ENCODE measurements around the gene TRIM9.
"Not testable (repeated sequence)": the region's sequence is repeated elsewhere in the genome, so short reads cannot be mapped to it uniquely, and the experiment has no call there.

TRIM9 gene

GRCh38 chr14:50956421-50956820 lies 138.5 kb downstream of the TRIM9 start:
- DNase-seq: not testable (repeated sequence)

GRCh38 chr14:50955373-50956043 lies 139.4 kb downstream of the TRIM9 start:
- peak; percentile 96 for DNase-seq

- peak; percentile 66 for DNase-seq
These were observed 140.0 kb downstream of the TRIM9 start for GRCh38 chr14:50954811-50955372.

DNA sequence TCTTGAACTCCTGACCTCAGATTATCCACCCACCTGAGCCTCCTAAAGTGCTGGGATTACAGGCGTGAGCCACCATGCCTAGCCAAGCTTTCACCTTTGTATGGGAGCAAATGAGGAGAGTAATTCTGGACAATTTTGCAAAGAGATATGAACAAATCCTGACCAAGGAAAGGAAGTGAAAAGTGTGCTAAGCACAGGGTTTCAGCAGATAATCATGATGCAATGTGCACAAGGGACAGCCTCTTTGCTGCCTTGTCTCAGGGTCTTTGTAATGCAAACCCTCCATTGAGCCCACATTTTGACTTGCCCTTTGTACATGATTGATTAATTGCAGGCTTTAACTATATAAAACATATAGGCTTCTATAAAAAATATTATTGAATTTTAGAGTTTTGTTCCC lies 141.4 kb downstream of the TRIM9 start:
- no peak for DNase-seq

GRCh38 chr14:50951032-50951431 lies 143.9 kb downstream of the TRIM9 start:
- no peak for DNase-seq

- DNase-seq: no peak
These were observed 146.7 kb downstream of the TRIM9 start for GRCh38 chr14:50948205-50948604.

DNA sequence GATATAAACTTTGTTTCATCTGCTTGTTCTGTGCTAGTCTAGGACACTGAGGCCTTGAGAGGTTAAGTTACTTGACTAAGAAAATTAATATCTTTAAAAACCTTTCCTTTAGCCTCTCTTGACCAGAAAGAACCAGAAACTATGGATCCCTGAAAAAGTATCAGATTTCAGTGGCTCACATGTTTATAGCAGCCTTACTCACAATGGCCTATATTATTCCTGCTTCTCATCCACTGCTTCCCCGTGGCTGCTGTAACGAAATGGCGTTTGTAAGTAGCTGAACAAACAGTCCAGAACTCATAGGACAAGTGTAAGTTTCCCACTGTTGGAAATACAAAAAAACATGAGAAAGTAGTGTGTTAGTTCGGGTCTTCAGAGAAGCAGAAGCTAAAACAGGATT lies 147.5 kb downstream of the TRIM9 start:
- no peak for DNase-seq

DNA sequence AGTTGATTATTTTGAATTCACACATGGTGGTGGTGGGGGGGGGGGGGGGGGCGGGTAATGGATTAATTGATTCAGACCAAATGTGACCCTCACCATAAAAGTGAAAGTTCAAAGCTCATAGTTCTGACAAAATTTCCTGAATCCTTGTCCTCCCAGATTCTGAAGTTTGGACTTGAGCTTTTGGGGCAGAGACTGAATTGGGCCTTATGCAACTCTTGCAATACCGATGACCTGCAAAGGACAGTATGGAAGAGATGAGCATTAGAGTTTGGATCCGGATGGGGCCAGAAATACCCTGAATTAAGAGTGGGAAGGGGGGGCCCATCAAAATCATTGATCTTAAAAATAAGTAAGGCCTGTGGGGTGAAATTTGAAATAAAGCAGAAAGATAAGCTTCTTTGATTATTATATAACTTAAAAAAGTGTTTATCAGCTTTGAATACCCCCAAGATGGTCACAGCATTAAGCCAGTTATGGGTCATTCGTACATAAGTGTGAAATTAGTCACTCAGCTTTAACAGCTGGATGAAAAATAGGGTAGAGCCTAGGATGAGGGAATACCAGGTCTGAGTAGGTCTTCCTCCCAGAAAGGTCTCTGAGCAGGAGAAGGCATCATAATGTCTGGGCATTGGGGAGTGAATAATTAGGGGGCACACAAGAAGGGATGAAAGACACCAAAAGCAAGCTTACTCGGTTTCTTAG lies 148.5 kb downstream of the TRIM9 start:
- no peak for DNase-seq

- peak; percentile 67 for DNase-seq
These were observed 150.1 kb downstream of the TRIM9 start for GRCh38 chr14:50944647-50945413.

- DNase-seq: peak; percentile 81
These were observed 150.8 kb downstream of the TRIM9 start, which contains the start of gene PYGL for GRCh38 chr14:50943943-50944646. PYGL (minus strand) TSS chr14:50944483; CDS start chr14:50944403, 80 bp downstream.

- peak; percentile 69 for DNase-seq
These were observed 151.5 kb downstream of the TRIM9 start for GRCh38 chr14:50943261-50943942.

DNA sequence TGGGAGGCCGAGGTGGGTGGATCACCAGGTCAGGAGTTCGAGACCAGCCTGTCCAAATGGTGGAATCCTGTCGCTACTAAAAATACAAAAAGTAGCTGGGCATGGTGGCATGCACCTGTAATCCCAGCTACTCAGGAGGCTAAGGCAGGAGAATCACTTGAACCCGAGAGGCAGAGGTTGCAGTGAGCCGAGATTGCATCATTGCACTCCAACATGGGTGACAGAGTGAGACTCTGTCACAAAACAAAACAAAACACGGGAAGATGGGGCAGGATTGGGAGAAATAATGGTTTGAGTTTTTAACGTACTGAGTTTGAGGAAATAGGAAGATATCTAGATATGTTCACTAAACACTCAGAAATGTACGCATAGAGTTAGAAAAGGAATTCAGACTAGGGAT lies 153.3 kb downstream of the TRIM9 start:
- not testable (repeated sequence) for DNase-seq

- DNase-seq: peak; percentile 95
These were observed 153.8 kb downstream of the TRIM9 start for GRCh38 chr14:50941151-50941550.

GRCh38 chr14:50937800-50938199 lies 157.1 kb downstream of the TRIM9 start:
- DNase-seq: no peak

DNA sequence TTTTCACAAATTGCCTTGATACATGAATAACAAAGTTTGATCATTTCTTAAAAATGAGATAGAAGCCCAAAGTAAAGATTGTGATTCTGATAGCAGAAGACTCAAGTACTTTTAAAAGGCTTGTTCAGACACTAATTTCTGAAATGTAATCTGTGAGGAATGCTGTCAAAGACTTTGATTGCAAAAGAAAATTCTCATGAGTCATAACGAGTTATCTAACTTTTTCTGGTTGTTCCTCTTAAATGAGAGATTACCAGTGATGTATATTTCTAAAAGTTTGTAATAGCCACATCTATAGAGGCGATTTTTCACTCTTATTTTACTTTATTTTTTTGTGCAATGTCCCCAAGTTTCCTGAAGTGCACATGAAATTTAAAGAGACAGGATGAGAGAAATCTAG lies 157.6 kb downstream of the TRIM9 start:
- peak; percentile 82 for DNase-seq

DNA sequence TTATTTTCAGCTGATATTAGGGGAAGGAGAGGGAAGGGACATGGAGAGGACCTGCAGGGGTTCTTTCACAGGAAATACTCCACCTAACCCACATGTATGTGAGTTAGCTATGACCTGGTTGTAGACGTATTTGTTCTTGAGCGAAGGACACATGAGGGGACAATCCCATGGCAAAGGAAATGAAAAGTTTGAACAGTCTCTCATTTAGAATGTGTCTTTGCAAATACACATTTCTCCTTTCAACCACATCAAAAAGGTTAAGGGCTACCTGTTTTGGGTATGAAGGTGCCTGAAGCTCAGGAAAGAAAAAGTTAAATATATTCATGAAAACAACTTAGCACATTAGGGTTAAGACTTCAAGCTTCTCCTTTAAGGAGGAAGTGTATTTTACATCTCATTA lies 158.0 kb downstream of the TRIM9 start:
- no peak for DNase-seq

GRCh38 chr14:50936016-50936340 lies 158.9 kb downstream of the TRIM9 start:
- DNase-seq: no peak

- no peak for DNase-seq
These were observed 159.5 kb downstream of the TRIM9 start for GRCh38 chr14:50935126-50936015.

DNA sequence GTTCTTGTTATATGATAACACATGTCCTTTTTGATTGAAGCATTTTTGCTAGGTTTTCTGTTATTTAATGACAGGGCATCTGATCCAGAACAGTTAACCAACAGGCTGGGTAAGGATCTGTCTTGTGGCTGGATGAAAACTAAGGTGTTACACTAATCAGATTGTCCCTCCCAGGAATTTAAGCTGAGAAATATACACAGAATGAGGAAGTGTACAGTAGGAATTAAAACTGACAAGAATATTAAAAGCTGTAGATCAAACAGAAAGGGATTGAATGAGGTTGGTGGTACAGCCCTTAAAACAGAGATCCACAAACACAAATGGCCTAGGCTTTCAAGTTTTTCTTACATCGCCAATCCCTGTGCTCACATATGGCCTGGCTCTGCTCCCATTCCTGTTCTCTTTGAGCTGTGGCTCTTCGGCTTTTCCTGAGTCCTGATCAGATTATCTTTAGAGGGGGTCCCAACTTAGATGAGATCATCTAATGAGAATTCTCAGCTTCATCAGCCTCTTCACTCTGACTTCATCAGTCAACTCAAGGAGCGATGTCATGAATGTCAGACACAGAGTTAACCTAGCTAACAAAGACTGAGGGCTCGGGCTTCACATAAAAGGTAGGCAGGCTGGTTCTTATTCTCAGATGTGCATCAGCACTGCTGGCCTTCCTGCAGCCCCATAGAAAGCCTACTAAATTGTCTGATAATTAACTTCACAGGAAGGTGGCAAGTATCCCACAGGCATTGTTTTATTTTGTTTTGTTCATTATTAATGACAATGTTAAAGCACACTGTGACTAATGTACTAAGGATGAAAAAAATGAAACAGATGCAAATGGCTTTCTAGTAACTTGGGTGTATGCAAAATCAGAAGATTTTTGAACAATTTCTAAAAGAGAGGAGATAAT lies 162.1 kb downstream of the TRIM9 start:
- peak; percentile 12 for DNase-seq

DNA sequence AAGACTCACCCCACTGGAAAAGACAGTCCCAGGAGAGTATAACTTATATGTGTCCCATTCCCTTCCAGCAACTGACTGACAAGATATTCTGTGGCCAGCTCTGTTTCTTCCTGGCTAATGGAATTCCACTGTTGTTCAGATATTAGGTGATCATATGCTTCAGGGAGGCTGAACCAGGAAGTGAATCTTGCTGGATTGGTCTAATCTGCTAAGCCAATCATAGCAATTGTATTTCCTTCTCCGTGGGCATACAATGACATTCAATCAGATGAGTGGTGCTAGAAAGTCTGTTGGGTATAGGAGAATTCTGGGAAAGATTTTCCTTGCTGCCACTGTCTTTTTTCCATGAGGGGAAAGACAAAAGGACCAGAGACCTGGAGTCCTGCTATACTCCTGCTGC lies 162.7 kb downstream of the TRIM9 start:
- no peak for DNase-seq

Measured in EL (cell line).